ENCODE data around the gene GLIS1. TPM values are rescaled to one million over a fixed set of nuclear protein-coding genes. Genes with fewer than 3 reads are reported as not detected.

GLIS1 gene
- total and polyA plus RNA-seq, 9 donors = 0.12 to 2.9 (median 0.48) TPM; not detected in 1

- Histone ChIP-seq H3K4me1 (ENCODE audit: insufficient read depth) (no peaks in the 10 kb centered on the region), H3K27ac (no peak overlapping the region), H3K27me3 (no peaks in the 10 kb centered on the region), H3K4me3 (no peak overlapping the region), H3K9me3 (no peaks in the 10 kb centered on the region), H3K36me3 (no peaks in the 10 kb centered on the region)
- TF ChIP-seq CTCF (IDR thresholded peaks at IDR 0.05) (no peak), POLR2A (IDR thresholded peaks at IDR 0.05) (no peak), EP300 (IDR thresholded peaks at IDR 0.05) (no peak)
- no peak for DNase-seq
- intact Hi-C loops (cut with DNase I) = no loop called here
- WGBS, 3 donors = 58 to 78% (median 75%) methylated on average over 11 of the region's 11 CpGs
Measured at GRCh38 chr1:53462769-53463501, 276.0 kb downstream of the GLIS1 start.

GRCh38 chr1:53462193-53462592 lies 276.8 kb downstream of the GLIS1 start:
- no peak for TF ChIP-seq POLR2A (IDR thresholded peaks at IDR 0.05)
- TF ChIP-seq CTCF (IDR thresholded peaks at IDR 0.05) = no peak
- TF ChIP-seq EP300 (IDR thresholded peaks at IDR 0.05) = no peak
- H3K4me3 ChIP-seq = no peak overlapping the region
- 78 to 80% (median 79%) methylated on average over 6 of the region's 6 CpGs for WGBS, 3 donors
- no peak overlapping the region for H3K27ac ChIP-seq
- no peaks in the 10 kb centered on the region for H3K36me3 ChIP-seq
- H3K9me3 ChIP-seq = no peaks in the 10 kb centered on the region
- no peaks in the 10 kb centered on the region for H3K27me3 ChIP-seq
- H3K4me1 ChIP-seq (ENCODE audit: insufficient read depth) = no peaks in the 10 kb centered on the region
- no peak for DNase-seq
- intact Hi-C loops (cut with DNase I) = no loop called here

- H3K27ac ChIP-seq = no peak overlapping the region
- no peaks in the 10 kb centered on the region for H3K27me3 ChIP-seq
- no peaks in the 10 kb centered on the region for H3K9me3 ChIP-seq
- no peaks in the 10 kb centered on the region for H3K36me3 ChIP-seq
- no peaks in the 10 kb centered on the region for H3K4me1 ChIP-seq (ENCODE audit: insufficient read depth)
- intact Hi-C loops (cut with DNase I) = no loop called here
- H3K4me3 ChIP-seq = no peak overlapping the region
- no peak for TF ChIP-seq POLR2A (IDR thresholded peaks at IDR 0.05)
- no peak for TF ChIP-seq EP300 (IDR thresholded peaks at IDR 0.05)
- TF ChIP-seq CTCF (IDR thresholded peaks at IDR 0.05) = no peak
- 88 to 89% (median 88%) methylated on average over 25 of the region's 25 CpGs for WGBS, 3 donors
- DNase-seq = no peak
Measured at GRCh38 chr1:53461323-53462044, 277.5 kb downstream of the GLIS1 start.

- no peak overlapping the region for H3K4me3 ChIP-seq
- no peak overlapping the region for H3K27ac ChIP-seq
- intact Hi-C loops (cut with DNase I) = no loop called here
- no peaks in the 10 kb centered on the region for H3K36me3 ChIP-seq
- H3K9me3 ChIP-seq = no peaks in the 10 kb centered on the region
- no peaks in the 10 kb centered on the region for H3K27me3 ChIP-seq
- no peak for DNase-seq
- no peak for TF ChIP-seq EP300 (IDR thresholded peaks at IDR 0.05)
- no peak for TF ChIP-seq POLR2A (IDR thresholded peaks at IDR 0.05)
- TF ChIP-seq CTCF (IDR thresholded peaks at IDR 0.05) = no peak
- H3K4me1 ChIP-seq (ENCODE audit: insufficient read depth) = no peaks in the 10 kb centered on the region
- 74 to 78% (median 77%) methylated on average over 29 of the region's 29 CpGs for WGBS, 3 donors
Measured at GRCh38 chr1:53460666-53461322, 278.2 kb downstream of the GLIS1 start.

All from ovary (tissue), 9 donors.